Stimulated activated CD4-positive, alpha-beta T cell treated with anti-CD3 and anti-CD28 coated beads, TNF-alpha, amount 100 ng/mL, for 4 hours (primary cell): ENCODE data around the gene OTUD1.
"Not testable (repeated sequence)": the region's sequence is repeated elsewhere in the genome, so short reads cannot be mapped to it uniquely, and the experiment has no call there.

Experiments used
- DNase-seq, 3 experiments: peaks; one replicate each; pipeline ENCODE4 v3.0.0-alpha.2; 2020; ENCODE audit warnings: low read depth in 3 of 3

OTUD1 gene, protein sequence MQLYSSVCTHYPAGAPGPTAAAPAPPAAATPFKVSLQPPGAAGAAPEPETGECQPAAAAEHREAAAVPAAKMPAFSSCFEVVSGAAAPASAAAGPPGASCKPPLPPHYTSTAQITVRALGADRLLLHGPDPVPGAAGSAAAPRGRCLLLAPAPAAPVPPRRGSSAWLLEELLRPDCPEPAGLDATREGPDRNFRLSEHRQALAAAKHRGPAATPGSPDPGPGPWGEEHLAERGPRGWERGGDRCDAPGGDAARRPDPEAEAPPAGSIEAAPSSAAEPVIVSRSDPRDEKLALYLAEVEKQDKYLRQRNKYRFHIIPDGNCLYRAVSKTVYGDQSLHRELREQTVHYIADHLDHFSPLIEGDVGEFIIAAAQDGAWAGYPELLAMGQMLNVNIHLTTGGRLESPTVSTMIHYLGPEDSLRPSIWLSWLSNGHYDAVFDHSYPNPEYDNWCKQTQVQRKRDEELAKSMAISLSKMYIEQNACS

DNA sequence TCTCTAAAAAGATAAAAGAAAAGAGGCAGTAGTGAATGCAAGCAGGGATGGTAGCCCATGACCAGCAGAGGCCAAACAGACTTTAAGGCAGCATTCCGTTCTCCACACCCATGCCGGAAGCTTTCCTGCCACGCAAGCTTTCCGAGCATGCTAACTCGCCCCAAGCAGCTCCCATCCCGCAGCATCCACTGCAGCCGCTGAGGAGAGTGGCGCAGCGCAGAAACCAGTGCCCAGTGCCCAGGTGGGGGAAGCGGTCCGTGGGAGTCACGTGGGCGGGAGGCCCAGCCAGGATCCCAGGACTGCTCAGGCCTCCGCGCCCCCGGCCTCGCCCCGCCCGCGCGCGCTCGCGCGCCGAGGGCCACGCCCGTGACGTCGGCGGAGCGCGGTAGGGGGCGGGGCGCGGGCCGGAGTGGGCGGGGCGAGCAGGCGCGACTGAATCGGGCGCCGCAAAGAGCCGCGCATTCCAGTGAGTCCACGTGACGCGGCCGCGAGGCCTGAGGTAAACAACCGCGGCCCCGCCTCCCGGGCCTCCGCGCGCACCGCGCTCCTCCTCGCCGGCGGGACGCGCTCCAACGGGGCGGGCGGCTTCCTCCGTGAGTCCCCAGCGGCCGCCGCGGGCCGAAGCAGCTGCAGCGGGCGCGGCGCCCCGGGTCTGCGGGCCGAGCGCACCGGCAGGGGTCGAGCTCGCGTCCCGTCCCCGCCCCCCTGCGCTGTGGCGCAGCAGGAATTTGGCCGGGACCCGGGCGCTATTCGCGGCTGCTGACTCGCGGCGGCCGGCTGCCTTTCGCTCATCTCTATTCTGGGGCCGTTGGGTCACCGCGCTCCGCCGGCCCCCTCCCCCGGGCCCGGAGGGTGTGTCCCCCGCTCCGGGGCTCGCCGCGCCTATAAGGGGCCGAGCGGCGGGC lies at the start of gene OTUD1:
Gene OTUD1 (plus strand): TSS at position 529 of the 905 bp plus-strand sequence. CDS start 383 bp downstream, outside the sequence.
- DNase-seq: peak; percentile 90 to 96 (median 91)

- DNase-seq: not testable (repeated sequence)
Observed at GRCh38 chr10:23390408-23390807, 48.5 kb upstream of the OTUD1 start.

DNA sequence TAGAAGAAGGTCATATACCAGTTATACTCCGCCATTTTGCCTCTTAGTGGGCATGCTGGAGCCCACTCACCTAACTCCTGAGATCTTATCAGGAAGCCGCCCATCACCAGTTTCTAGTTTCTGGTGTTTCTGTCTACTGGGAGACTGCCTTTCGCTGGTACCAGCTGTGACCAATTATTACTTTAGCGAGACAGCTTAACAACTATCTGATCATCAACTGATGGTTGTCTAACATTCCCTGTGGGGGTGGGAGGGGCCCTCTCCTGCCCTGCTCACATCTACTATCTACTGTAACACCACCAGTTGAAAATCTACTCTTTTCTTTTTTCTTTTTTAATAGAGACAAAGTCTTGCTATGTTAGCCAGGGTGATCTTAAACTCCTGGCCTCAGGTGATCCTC lies 48.1 kb upstream of the OTUD1 start:
- DNase-seq: no peak

- no peak for DNase-seq
Observed at GRCh38 chr10:23391821-23392220, 47.1 kb upstream of the OTUD1 start.

DNA sequence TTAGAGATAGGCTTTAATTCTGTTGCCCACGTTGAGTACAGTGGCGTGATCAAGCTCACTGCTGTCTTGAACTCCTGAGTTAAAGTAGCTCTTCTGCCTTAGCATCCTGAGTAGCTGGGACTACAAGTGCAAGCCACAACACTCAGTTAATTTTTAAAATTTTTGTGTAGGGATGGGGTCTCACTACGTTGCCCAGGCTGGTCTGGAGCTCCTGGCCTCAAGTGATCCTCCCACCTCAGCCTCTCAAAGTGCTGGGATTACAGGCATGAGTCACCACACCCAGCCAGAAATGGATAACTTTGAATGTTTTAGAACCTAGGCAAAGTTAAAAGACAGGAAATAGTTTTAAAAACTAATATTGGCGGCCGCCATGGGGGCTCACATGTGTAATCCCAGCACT lies 43.9 kb upstream of the OTUD1 start:
- DNase-seq: no peak

- no peak for DNase-seq
Observed at GRCh38 chr10:23396695-23397094, 42.2 kb upstream of the OTUD1 start.

- DNase-seq: no peak
Observed at GRCh38 chr10:23399701-23400144, 39.2 kb upstream of the OTUD1 start.

GRCh38 chr10:23402856-23403255 lies 36.0 kb upstream of the OTUD1 start:
- DNase-seq: no peak

DNA sequence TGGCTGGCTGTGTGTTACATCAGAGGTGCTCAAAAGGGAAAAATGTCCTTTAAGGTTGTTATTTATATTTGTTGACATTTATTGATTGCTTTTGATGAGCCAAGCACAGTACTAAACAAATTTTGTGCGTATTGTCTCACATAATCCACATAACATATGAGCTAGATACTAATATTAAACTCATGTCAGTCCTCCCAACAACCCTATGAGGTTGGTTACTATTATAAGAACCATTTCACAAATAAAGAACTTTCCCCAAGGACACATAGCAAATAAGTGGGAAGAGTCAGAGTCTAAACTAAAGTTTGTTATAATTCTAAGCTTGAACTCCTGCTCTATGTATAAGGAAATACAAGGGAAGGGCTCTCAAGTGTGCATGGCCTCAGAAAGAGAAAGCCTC lies 35.6 kb upstream of the OTUD1 start:
- DNase-seq: no peak

DNA sequence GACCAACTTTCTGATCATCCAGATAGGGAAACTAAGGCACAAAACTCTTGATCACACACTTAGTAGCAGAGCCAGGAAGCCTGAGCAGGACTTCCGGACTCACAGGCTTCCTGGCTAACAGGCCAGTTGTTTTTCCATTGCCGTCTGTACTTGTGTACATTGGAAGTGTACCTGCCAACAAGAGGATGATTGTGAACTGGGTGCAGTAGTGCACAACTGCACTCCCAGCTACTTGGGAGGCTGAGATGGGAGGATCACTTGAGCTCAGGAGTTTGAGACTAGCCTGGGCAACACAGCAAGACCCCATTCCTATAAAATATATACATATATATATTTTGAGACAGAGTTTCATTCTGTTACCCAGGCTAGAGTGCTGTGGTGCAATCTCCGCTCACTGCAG lies 35.2 kb upstream of the OTUD1 start:
- DNase-seq: no peak

GRCh38 chr10:23404461-23404980 lies 34.4 kb upstream of the OTUD1 start:
- DNase-seq: no peak

GRCh38 chr10:23405540-23405939 lies 33.3 kb upstream of the OTUD1 start:
- DNase-seq: no peak

DNA sequence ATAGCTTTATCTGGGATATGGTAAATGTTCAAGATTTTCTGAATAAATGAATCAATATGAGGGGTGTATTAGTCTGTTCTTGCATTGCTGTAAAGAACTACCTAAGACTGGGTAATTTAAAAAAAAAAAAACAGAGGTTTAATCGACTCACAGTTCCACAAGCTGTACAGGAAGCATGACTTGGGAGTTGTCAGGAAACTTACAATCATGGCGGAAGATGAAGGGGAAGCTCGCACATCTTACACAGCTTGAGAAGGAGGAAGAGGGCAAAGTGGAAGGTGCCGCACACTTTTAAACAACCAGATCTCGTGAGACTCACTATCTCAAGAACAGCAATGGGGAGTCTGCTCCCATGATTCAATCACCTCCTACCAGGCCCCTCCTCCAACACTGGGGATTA lies 32.5 kb upstream of the OTUD1 start:
- no peak for DNase-seq

DNA sequence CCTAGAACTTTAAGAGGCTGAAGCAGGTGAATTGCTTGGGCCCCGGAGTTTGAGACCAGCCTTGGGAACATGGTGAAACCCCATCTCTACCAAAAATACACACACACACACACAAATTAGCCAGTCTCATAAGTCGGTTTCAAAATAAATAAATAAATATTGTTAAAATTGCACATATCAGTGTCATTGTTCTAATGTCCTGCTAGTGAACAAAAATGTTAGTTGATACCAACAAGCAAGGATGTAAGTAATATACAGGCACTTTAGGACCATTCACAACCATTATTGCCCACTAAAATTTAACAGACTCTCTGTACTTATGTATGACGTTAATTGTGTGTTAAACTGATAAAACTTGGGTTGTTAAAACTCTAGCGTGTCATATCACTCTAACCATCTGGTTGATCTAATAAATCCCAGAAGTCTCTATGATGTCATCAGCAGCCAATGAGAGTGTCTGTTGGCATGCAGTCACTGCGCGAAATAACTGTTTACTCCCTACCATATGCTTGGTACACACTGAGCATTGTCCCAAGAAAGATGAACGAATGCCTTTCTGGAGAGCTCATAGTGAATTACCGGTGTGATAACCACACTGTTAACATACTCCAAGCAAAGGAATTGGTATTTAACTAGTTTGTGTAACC lies 30.4 kb upstream of the OTUD1 start:
- DNase-seq: no peak

DNA sequence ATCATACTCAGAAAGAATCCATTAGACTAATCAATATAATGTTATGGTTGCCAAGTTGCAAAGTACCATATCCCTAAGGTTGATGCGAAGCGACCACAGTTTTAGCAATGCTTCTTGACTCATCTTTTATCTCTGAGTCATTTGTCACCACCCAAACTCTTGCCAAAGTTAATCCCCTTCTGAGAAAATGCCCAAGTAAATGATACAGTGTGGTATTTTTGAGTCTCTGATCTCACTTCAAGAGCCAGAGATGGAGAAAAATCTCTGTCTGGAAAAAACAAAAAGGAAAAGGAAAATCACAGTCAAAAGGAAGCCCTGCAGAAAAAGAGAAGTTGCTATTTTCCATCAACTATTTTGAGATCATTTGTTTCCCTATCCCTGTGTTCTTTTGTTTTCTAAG lies 26.7 kb upstream of the OTUD1 start:
- no peak for DNase-seq

DNA sequence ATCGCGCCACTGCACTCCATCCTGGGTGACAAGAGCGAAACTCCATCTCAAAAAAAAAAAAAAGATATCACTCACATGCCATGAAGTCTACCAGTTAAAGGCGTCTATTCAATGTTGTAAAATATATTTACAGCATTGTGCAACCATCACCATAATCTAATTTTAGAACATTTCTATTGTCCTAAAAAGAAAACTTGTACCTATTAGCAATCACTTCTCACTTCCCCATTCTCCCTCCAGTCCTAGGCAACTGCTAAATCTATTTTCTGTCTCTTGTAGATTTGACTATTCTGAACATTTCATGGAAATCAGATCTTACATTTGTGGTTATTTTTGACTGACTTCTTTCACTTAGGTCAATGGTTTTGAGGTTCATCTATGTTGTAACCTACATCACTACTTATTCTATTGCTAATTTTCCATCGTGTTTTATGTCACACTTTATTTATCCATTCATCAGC lies 25.2 kb upstream of the OTUD1 start:
- DNase-seq: no peak

DNA sequence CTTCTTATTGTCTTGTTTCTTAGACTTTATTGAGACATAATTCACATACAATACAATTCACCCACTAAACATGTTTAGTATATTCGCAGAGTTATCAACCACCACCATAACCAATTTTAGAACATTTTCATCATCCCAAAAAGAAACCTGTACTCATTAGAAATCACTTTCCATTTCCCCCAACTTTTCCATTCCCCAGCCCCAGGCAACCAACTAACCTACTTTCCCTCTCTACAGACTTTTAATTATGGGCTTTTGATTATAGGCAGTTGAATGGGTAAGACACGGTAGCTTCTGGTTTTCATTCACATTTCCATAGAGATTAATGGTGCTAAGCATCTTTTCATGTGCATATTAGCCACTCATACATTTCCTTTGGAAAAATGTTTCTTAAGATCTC lies 24.2 kb upstream of the OTUD1 start:
- no peak for DNase-seq

DNA sequence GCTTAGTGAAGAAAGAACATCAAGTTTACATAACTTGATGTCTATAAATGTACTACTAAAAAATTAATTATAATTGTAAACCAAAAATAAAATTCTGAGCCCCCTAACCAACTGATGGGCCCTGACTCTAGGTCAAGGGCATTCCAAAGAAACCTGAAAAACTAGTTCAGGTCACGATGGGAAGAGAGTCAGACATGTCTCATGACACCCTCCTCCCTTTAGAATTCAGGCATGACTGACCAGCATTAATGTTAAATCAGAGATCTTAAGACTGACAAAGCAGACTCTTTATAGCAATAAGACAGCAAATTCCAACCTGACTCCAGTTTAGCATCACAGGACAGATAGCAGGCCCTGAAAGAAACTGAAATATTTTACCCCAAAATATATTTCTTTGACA lies 21.6 kb upstream of the OTUD1 start:
- no peak for DNase-seq

DNA sequence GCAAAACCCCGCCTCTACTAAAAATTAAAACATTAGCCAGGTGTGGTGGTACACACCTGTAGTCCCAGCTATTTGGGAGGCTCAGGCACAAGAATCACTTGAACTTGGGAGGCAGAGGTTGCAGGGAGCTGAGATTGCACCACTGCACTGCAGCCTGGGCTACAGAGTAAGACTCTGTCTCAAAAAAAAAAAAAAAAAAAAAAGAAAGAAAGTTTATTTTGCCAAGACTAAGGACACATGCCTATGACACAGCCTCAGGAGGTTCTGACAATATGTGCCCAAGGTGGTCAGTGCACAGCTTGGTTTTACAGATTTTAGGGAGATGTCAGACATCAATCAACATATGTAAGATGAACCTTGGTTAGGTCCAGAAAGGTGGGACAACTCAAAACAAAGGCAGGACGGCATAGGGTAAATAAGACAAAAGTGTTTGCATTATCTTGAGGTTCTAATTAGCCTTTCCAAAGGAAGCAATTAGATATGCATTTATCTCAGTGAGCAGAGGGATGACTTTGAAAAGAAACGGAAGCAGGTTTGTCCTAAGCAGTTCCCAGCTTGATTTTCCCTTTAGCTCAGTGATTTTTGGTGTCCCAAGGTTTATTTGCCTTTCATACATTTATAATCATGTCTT lies 20.7 kb upstream of the OTUD1 start:
- DNase-seq: no peak

DNA sequence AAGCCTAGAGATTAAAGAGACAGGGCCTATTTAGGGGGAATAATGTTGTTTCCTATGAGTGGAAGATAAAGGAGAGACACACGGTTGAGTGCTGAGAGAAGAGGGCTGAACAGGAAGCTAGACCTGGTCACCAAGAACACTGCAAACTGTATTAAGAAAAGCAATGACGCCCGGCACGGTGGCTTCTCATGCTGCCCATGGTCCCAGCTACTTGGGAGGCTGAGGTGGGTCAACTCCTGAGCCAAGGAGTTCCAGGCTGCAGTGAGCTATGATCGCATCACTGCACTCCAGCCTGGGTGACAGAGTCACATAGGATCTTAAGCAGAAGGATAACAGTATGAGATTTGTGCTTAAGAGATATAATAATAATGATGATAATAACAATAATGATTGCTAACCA lies 19.7 kb upstream of the OTUD1 start:
- no peak for DNase-seq

DNA sequence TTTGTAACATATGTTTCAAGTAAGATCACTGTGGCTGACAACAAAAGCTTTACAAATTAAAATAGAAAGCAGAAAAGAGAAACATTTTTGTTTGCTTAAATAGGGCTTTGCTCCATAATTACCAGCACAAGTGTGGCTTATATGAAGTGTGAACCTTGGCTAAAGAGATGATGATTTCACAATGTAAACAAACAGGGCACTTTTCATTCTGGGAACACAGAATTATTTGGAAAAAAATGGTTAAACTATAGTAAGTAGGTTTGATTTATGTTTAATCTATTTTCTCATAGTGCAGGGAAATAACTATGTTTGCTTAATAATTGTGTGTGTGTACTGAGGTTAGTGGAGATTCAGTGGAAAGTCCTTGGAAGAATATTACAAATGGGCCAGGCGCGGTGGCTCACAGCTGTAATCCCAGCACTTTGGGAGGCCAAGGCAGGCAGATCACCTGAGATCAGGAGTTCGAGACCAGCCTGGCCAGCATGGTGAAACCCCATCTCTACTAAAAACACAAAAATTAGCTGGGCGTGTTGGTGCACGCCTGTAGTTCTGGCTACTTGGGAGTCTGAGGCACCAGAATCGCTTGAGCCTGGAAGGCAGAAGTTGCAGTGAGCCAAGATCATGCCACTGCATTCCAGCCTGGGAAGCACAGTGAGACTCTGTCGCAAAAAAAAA lies 19.1 kb upstream of the OTUD1 start:
- no peak for DNase-seq
